ENCODE measurements around the gene EGFR.

Gene EGFR

DNA sequence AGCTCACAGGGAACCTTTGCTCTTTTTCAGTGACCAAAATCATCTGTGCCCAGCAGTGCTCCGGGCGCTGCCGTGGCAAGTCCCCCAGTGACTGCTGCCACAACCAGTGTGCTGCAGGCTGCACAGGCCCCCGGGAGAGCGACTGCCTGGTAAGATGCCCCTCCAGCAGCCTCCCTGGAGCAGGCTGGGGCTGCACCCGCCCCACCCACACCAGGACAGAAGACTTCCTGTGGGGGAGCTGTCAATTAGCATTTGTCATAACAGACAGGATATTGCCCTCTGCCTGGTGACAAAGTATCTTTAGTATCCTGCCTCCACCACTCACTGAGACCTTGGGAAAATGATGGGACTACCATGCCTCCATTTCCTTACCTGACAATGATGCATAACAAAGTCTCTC, 133.7 kb downstream of the EGFR start:
- Histone ChIP-seq H3K4me3 (ENCODE audit: low read depth in 1 of 2, low read length in 2 of 2) (no peak overlapping the region), H3K27me3 (ENCODE audit: control insufficient read depth in 1 of 2, insufficient read depth in 2 of 2, low read length in 2 of 2) (no peaks in the 10 kb centered on the region), H3K4me1 (ENCODE audit: control insufficient read depth in 1 of 2, insufficient read depth in 2 of 2, low read length in 2 of 2) (no peaks in the 10 kb centered on the region), H3K36me3 (ENCODE audit: control insufficient read depth in 1 of 2, insufficient read depth in 2 of 2, low read length in 2 of 2) (peaks cover 32 to 47% of the 10 kb centered on the region in 2 donors), H3K9me3 (ENCODE audit: control insufficient read depth in 1 of 2, low read length in 2 of 2) (peaks cover 0 to 2% of the 10 kb centered on the region in 2 donors), H3K27ac (ENCODE audit: low read depth, low read length) (no peak overlapping the region), H3K9ac (ENCODE audit: low read depth in 1 of 2, low read length in 2 of 2) (no peak overlapping the region)

- H3K9me3 ChIP-seq (ENCODE audit: control insufficient read depth in 1 of 2, low read length in 2 of 2) = no peaks in the 10 kb centered on the region
- no peak overlapping the region for H3K4me3 ChIP-seq (ENCODE audit: low read depth in 1 of 2, low read length in 2 of 2)
- H3K4me1 ChIP-seq (ENCODE audit: control insufficient read depth in 1 of 2, insufficient read depth in 2 of 2, low read length in 2 of 2) = no peaks in the 10 kb centered on the region
- no peak overlapping the region for H3K9ac ChIP-seq (ENCODE audit: low read depth in 1 of 2, low read length in 2 of 2)
- no peak overlapping the region for H3K27ac ChIP-seq (ENCODE audit: low read depth, low read length)
- H3K36me3 ChIP-seq (ENCODE audit: control insufficient read depth in 1 of 2, insufficient read depth in 2 of 2, low read length in 2 of 2) = peaks cover 33 to 59% of the 10 kb centered on the region in 2 donors
- no peaks in the 10 kb centered on the region for H3K27me3 ChIP-seq (ENCODE audit: control insufficient read depth in 1 of 2, insufficient read depth in 2 of 2, low read length in 2 of 2)
These were observed 135.3 kb downstream of the EGFR start for GRCh38 chr7:55154096-55154495.

DNA sequence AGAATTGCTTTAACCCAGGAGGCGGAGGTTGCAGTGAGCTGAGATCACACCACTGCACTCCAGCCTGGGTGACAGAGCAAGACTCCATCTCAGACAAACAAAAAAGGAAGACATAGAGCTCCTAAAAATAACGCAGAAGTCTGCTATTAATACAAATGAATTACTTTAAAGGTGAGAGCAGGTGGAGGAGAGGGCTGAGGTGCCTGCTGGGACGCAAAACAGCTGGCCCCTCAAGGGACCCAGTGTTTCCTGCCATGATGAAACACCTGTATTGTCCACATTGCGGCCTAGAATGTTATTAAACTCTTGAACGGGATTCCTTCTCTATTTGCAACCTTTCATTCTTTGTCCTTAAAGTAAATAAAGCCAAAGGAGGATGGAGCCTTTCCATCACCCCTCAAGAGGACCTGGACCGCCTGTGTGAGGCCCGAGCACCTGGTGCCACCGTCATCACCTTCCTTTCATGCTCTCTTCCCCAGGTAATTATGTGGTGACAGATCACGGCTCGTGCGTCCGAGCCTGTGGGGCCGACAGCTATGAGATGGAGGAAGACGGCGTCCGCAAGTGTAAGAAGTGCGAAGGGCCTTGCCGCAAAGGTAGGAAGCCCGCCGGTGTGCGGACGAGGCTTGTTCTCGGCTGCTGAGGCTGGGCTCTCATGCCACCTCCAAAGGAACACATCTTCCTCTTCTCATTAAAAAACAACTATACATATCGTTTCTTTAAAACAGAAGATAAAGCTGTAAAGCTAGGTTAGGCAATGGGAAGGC, 136.7 kb downstream of the EGFR start:
- no peak overlapping the region for H3K4me3 ChIP-seq (ENCODE audit: low read depth in 1 of 2, low read length in 2 of 2)
- no peaks in the 10 kb centered on the region for H3K9me3 ChIP-seq (ENCODE audit: control insufficient read depth in 1 of 2, low read length in 2 of 2)
- peaks cover 36 to 69% of the 10 kb centered on the region in 2 donors for H3K36me3 ChIP-seq (ENCODE audit: control insufficient read depth in 1 of 2, insufficient read depth in 2 of 2, low read length in 2 of 2)
- H3K4me1 ChIP-seq (ENCODE audit: control insufficient read depth in 1 of 2, insufficient read depth in 2 of 2, low read length in 2 of 2) = no peaks in the 10 kb centered on the region
- no peak overlapping the region for H3K9ac ChIP-seq (ENCODE audit: low read depth in 1 of 2, low read length in 2 of 2)
- H3K27ac ChIP-seq (ENCODE audit: low read depth, low read length) = no peak overlapping the region
- H3K27me3 ChIP-seq (ENCODE audit: control insufficient read depth in 1 of 2, insufficient read depth in 2 of 2, low read length in 2 of 2) = no peaks in the 10 kb centered on the region

- Histone ChIP-seq H3K27me3 (ENCODE audit: control insufficient read depth in 1 of 2, insufficient read depth in 2 of 2, low read length in 2 of 2) (no peaks in the 10 kb centered on the region), H3K9ac (ENCODE audit: low read depth in 1 of 2, low read length in 2 of 2) (no peak overlapping the region), H3K4me1 (ENCODE audit: control insufficient read depth in 1 of 2, insufficient read depth in 2 of 2, low read length in 2 of 2) (no peaks in the 10 kb centered on the region), H3K4me3 (ENCODE audit: low read depth in 1 of 2, low read length in 2 of 2) (no peak overlapping the region), H3K9me3 (ENCODE audit: control insufficient read depth in 1 of 2, low read length in 2 of 2) (no peaks in the 10 kb centered on the region), H3K36me3 (ENCODE audit: control insufficient read depth in 1 of 2, insufficient read depth in 2 of 2, low read length in 2 of 2) (peaks cover 31 to 68% of the 10 kb centered on the region in 2 donors), H3K27ac (ENCODE audit: low read depth, low read length) (no peak overlapping the region)
These were observed 138.3 kb downstream of the EGFR start for GRCh38 chr7:55156919-55157763.

- Histone ChIP-seq H3K27me3 (ENCODE audit: control insufficient read depth in 1 of 2, insufficient read depth in 2 of 2, low read length in 2 of 2) (no peaks in the 10 kb centered on the region), H3K4me3 (ENCODE audit: low read depth in 1 of 2, low read length in 2 of 2) (no peak overlapping the region), H3K4me1 (ENCODE audit: control insufficient read depth in 1 of 2, insufficient read depth in 2 of 2, low read length in 2 of 2) (no peaks in the 10 kb centered on the region), H3K36me3 (ENCODE audit: control insufficient read depth in 1 of 2, insufficient read depth in 2 of 2, low read length in 2 of 2) (peaks cover 28 to 64% of the 10 kb centered on the region in 2 donors), H3K9me3 (ENCODE audit: control insufficient read depth in 1 of 2, low read length in 2 of 2) (no peaks in the 10 kb centered on the region), H3K9ac (ENCODE audit: low read depth in 1 of 2, low read length in 2 of 2) (no peak overlapping the region), H3K27ac (ENCODE audit: low read depth, low read length) (no peak overlapping the region)
These were observed 138.9 kb downstream of the EGFR start for GRCh38 chr7:55157764-55158105.

- H3K9me3 ChIP-seq (ENCODE audit: control insufficient read depth in 1 of 2, low read length in 2 of 2) = no peaks in the 10 kb centered on the region
- H3K36me3 ChIP-seq (ENCODE audit: control insufficient read depth in 1 of 2, insufficient read depth in 2 of 2, low read length in 2 of 2) = peaks cover 20 to 60% of the 10 kb centered on the region in 2 donors
- no peak overlapping the region for H3K4me3 ChIP-seq (ENCODE audit: low read depth in 1 of 2, low read length in 2 of 2)
- H3K27me3 ChIP-seq (ENCODE audit: control insufficient read depth in 1 of 2, insufficient read depth in 2 of 2, low read length in 2 of 2) = no peaks in the 10 kb centered on the region
- no peak overlapping the region for H3K9ac ChIP-seq (ENCODE audit: low read depth in 1 of 2, low read length in 2 of 2)
- H3K4me1 ChIP-seq (ENCODE audit: control insufficient read depth in 1 of 2, insufficient read depth in 2 of 2, low read length in 2 of 2) = no peaks in the 10 kb centered on the region
- H3K27ac ChIP-seq (ENCODE audit: low read depth, low read length) = no peak overlapping the region
These were observed 139.9 kb downstream of the EGFR start for GRCh38 chr7:55158541-55159382.

GRCh38 chr7:55160539-55160938, 141.7 kb downstream of the EGFR start:
- Histone ChIP-seq H3K27ac (ENCODE audit: low read depth, low read length) (no peak overlapping the region), H3K27me3 (ENCODE audit: control insufficient read depth in 1 of 2, insufficient read depth in 2 of 2, low read length in 2 of 2) (no peaks in the 10 kb centered on the region), H3K4me3 (ENCODE audit: low read depth in 1 of 2, low read length in 2 of 2) (no peak overlapping the region), H3K36me3 (ENCODE audit: control insufficient read depth in 1 of 2, insufficient read depth in 2 of 2, low read length in 2 of 2) (peaks cover 13 to 65% of the 10 kb centered on the region in 2 donors), H3K4me1 (ENCODE audit: control insufficient read depth in 1 of 2, insufficient read depth in 2 of 2, low read length in 2 of 2) (no peaks in the 10 kb centered on the region), H3K9me3 (ENCODE audit: control insufficient read depth in 1 of 2, low read length in 2 of 2) (no peaks in the 10 kb centered on the region), H3K9ac (ENCODE audit: low read depth in 1 of 2, low read length in 2 of 2) (no peak overlapping the region)

DNA sequence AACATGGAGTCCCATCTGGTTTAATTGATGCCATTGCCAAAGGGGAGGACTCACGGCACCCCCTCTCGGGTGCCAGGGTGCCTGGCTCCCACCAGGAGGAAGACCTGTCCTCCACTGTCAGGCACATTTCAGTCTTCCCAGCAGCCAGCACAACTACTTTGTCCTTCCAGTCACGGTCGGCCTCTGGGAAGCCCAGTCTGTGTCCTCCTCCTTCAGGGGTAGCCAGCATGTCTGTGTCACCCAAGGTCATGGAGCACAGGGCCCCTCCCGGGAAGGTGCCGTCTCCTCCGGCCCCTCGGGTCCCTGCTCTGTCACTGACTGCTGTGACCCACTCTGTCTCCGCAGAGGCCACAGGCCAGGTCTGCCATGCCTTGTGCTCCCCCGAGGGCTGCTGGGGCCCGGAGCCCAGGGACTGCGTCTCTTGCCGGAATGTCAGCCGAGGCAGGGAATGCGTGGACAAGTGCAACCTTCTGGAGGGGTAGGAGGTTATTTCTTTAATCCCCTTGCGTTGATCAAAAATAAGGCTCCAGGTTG, 142.4 kb downstream of the EGFR start:
- H3K9me3 ChIP-seq (ENCODE audit: control insufficient read depth in 1 of 2, low read length in 2 of 2) = no peaks in the 10 kb centered on the region
- no peaks in the 10 kb centered on the region for H3K4me1 ChIP-seq (ENCODE audit: control insufficient read depth in 1 of 2, insufficient read depth in 2 of 2, low read length in 2 of 2)
- H3K4me3 ChIP-seq (ENCODE audit: low read depth in 1 of 2, low read length in 2 of 2) = no peak overlapping the region
- H3K27ac ChIP-seq (ENCODE audit: low read depth, low read length) = no peak overlapping the region
- H3K27me3 ChIP-seq (ENCODE audit: control insufficient read depth in 1 of 2, insufficient read depth in 2 of 2, low read length in 2 of 2) = no peaks in the 10 kb centered on the region
- H3K9ac ChIP-seq (ENCODE audit: low read depth in 1 of 2, low read length in 2 of 2) = no peak overlapping the region
- peaks cover 9 to 62% of the 10 kb centered on the region in 2 donors for H3K36me3 ChIP-seq (ENCODE audit: control insufficient read depth in 1 of 2, insufficient read depth in 2 of 2, low read length in 2 of 2)

- Histone ChIP-seq H3K9ac (ENCODE audit: low read depth in 1 of 2, low read length in 2 of 2) (no peak overlapping the region), H3K27ac (ENCODE audit: low read depth, low read length) (no peak overlapping the region), H3K4me3 (ENCODE audit: low read depth in 1 of 2, low read length in 2 of 2) (no peak overlapping the region), H3K36me3 (ENCODE audit: control insufficient read depth in 1 of 2, insufficient read depth in 2 of 2, low read length in 2 of 2) (peaks cover 11 to 67% of the 10 kb centered on the region in 2 donors), H3K9me3 (ENCODE audit: control insufficient read depth in 1 of 2, low read length in 2 of 2) (no peaks in the 10 kb centered on the region), H3K27me3 (ENCODE audit: control insufficient read depth in 1 of 2, insufficient read depth in 2 of 2, low read length in 2 of 2) (no peaks in the 10 kb centered on the region), H3K4me1 (ENCODE audit: control insufficient read depth in 1 of 2, insufficient read depth in 2 of 2, low read length in 2 of 2) (no peaks in the 10 kb centered on the region)
These were observed 143.7 kb downstream of the EGFR start for GRCh38 chr7:55162476-55162875.

Measured in duodenal mucosa (tissue), 2 donors.